K562 (cell line): ENCODE data around the gene SLC35F4. TPM values are rescaled to one million over a fixed set of nuclear protein-coding genes. Genes with fewer than 3 reads are reported as not detected.

Source experiments
- ATAC-seq: fragments of 200-7000 bp; cut with Tn5 transposase; 3 replicates; pipeline ENCODE4 v1.9.1; 2020; ENCODE audit warnings: moderate library complexity
- BruUV-seq: library from RNA; stranded (reverse); fragments of 400-500 nt; replicated peaks from 2 replicates; lab custom pipeline; 2021; lab: Mats Ljungman, UMichigan
- CTCF ChIA-PET: fragments of 300-600 bp; formaldehyde crosslinking; extraction: SDS; loops from one replicate; lab custom pipeline; 2021; ENCODE audit warnings: low intra/inter-chr PET ratio; lab: Yijun Ruan, JAX
- POLR2A ChIA-PET: fragments of 300-600, 350-650 bp; sonication (Branson Sonifier 250); formaldehyde crosslinking; extraction: SDS; loops from one replicate; lab custom pipeline; 2021; ENCODE audit warnings: antibody characterized with exemption, inconsistent platforms; lab: Yijun Ruan, JAX
- DNase-seq, 4 experiments: peaks; one replicate each; pipeline versions ENCODE4 v3.0.0 to v3.0.0-alpha.2; 2011 to 2018; ENCODE audit warnings: low spot score in 3 of 4, mixed read lengths in 3 of 4; ENCODE audit errors: extremely low read depth in 1 of 4
- FAIRE-seq: peaks from 2 replicates; lab custom pipeline; 2011; peaks lifted over from hg19 to GRCh38; lab: Jason Lieb, UNC
- H2AFZ ChIP-seq: 2 replicates; pipeline ENCODE4 v1.6.0; 2011; ENCODE audit warnings: low read depth, low read length, control low read depth, inconsistent platforms
- H3K27ac ChIP-seq: fragments of 200-600 bp; 3 replicates; pipeline ENCODE4 v1.8.0; 2011; ENCODE audit warnings: low read depth, mild to moderate bottlenecking, control low read depth, inconsistent platforms, low read length, moderate library complexity, mixed read lengths; ENCODE audit errors: extremely low read depth
- H3K27me3 ChIP-seq, 2 experiments: fragments of 300-600 bp in 1 of 2; 2 replicates in 1 of 2; 3 replicates in 1 of 2; pipeline versions ENCODE4 v1.6.0 to v1.8.0; 2011; ENCODE audit warnings: inconsistent platforms in 2 of 2, low read length in 2 of 2, mild to moderate bottlenecking in 1 of 2, mixed read lengths in 1 of 2, moderate library complexity in 1 of 2; ENCODE audit not compliant: control insufficient read depth in 2 of 2, insufficient read depth in 2 of 2
- H3K36me3 ChIP-seq: fragments of 300-600 bp; 3 replicates; pipeline ENCODE4 v1.8.0; 2011; ENCODE audit warnings: mild to moderate bottlenecking, low read length, inconsistent platforms; ENCODE audit not compliant: control insufficient read depth, insufficient read depth
- H3K4me1 ChIP-seq, 2 experiments: fragments of 200-600 bp in 1 of 2; replicated peaks in 1 of 2; 2 replicates in 1 of 2; 3 replicates in 1 of 2; pipeline versions ENCODE4 v1.5.1 to v1.8.0; 2011; ENCODE audit warnings: inconsistent platforms in 2 of 2, low read length in 2 of 2, mild to moderate bottlenecking in 1 of 2, mixed read lengths in 1 of 2, moderate library complexity in 1 of 2; ENCODE audit not compliant: control insufficient read depth in 2 of 2, insufficient read depth in 2 of 2
- H3K4me2 ChIP-seq: 2 replicates; pipeline ENCODE4 v1.6.1; 2011; ENCODE audit warnings: low read length, control low read depth, inconsistent platforms, mixed read lengths; ENCODE audit not compliant: insufficient read depth
- H3K4me3 ChIP-seq: fragments of 200-600 bp; sonication (generic), shearing (Covaris generic); 2 replicates; pipeline ENCODE4 v1.5.1; 2016; ENCODE audit warnings: control low read depth, inconsistent platforms
- H3K79me2 ChIP-seq: fragments of 200-600 bp; 3 replicates; pipeline ENCODE4 v1.8.0; 2011; ENCODE audit warnings: low read length, inconsistent platforms; ENCODE audit not compliant: control insufficient read depth, insufficient read depth
- H3K9ac ChIP-seq, 2 experiments: 2 replicates each; pipeline versions ENCODE4 v1.6.0 to v1.6.1; 2011; ENCODE audit warnings: low read depth in 2 of 2, low read length in 2 of 2, control low read depth in 1 of 2, inconsistent platforms in 1 of 2, mild to moderate bottlenecking in 1 of 2, mixed read lengths in 1 of 2; ENCODE audit not compliant: insufficient read depth in 1 of 2
- H3K9me1 ChIP-seq: one replicate; pipeline ENCODE4 v1.6.0; 2011; ENCODE audit warnings: inconsistent platforms, mild to moderate bottlenecking, low read length, moderate library complexity; ENCODE audit not compliant: control insufficient read depth, insufficient read depth
- H3K9me3 ChIP-seq: replicated peaks from 2 replicates; pipeline ENCODE4 v1.5.1; 2011; ENCODE audit warnings: low read depth, low read length, inconsistent platforms; ENCODE audit not compliant: control insufficient read depth, insufficient read depth
- H4K20me1 ChIP-seq: replicated peaks from 2 replicates; pipeline ENCODE4 v1.6.1; 2011; ENCODE audit warnings: low read length, inconsistent platforms, mixed read lengths; ENCODE audit not compliant: control insufficient read depth, insufficient read depth
- CAMTA2 ChIP-seq: fragments of 250-450 bp; sonication (Bioruptor Pico); conservative IDR thresholded peaks from 2 replicates; pipeline ENCODE4 v1.5.1; 2022
- E2F4 ChIP-seq: sonication (generic); formaldehyde crosslinking; IDR thresholded peaks from 2 replicates; pipeline ENCODE4 v1.8.0; 2022; ENCODE audit warnings: mild to moderate bottlenecking, low read depth, missing genetic modification reagents
- EP300 ChIP-seq: IDR thresholded peaks from 2 replicates; pipeline ENCODE4 v1.6.1; 2012; ENCODE audit warnings: low read length, improper control_type of control experiment
- ESRRB ChIP-seq: fragments of 250-450 bp; sonication (Bioruptor Pico); IDR thresholded peaks from 2 replicates; pipeline ENCODE4 v1.5.0; 2020; ENCODE audit warnings: mild to moderate bottlenecking, moderate library complexity, borderline replicate concordance
- EZH2 ChIP-seq: IDR thresholded peaks from 2 replicates; pipeline ENCODE4 v1.6.1; 2012; ENCODE audit warnings: low read depth, mild to moderate bottlenecking, inconsistent platforms, low read length, borderline replicate concordance
- HDAC8 ChIP-seq: fragments of 450-650 bp; IDR thresholded peaks from 2 replicates; pipeline ENCODE4 v1.6.1; 2016; ENCODE audit warnings: mild to moderate bottlenecking, missing genetic modification characterization, moderate library complexity, missing compliant biosample characterization
- LARP7 ChIP-seq: fragments of 450-650 bp; IDR thresholded peaks from 2 replicates; pipeline ENCODE4 v1.6.1; 2016
- NCOA6 ChIP-seq: fragments of 450-650 bp; IDR thresholded peaks from 2 replicates; pipeline ENCODE4 v1.6.1; 2017; ENCODE audit warnings: mild to moderate bottlenecking
- NFRKB ChIP-seq: fragments of 450-650 bp; IDR thresholded peaks from 2 replicates; pipeline ENCODE4 v1.6.1; 2016; ENCODE audit warnings: low read depth
- SRF ChIP-seq, 2 experiments: fragments of 250-450, 450-650 bp in 1 of 2; sonication (Bioruptor Pico) in 1 of 2; sonication (generic) in 1 of 2; formaldehyde crosslinking; IDR thresholded peaks; 2 replicates each; pipeline versions ENCODE4 v1.5.0 to v1.5.1; 2020 to 2022; ENCODE audit warnings: mild to moderate bottlenecking in 1 of 2, missing genetic modification reagents in 1 of 2
- TAF9B ChIP-seq: fragments of 450-650 bp; IDR thresholded peaks from 2 replicates; pipeline ENCODE4 v1.6.1; 2018; ENCODE audit warnings: mild to moderate bottlenecking; ENCODE audit not compliant: partially characterized antibody
- U2AF1 ChIP-seq: fragments of 200-400 bp; formaldehyde crosslinking; optimal IDR thresholded peaks from 2 replicates; pipeline ENCODE3; 2017; ENCODE audit warnings: mild to moderate bottlenecking, low read depth, low read length, moderate library complexity
- ZBTB1 ChIP-seq: sonication (generic); formaldehyde crosslinking; IDR thresholded peaks from 2 replicates; pipeline ENCODE4 v1.8.1; 2023; ENCODE audit warnings: missing genetic modification reagents, low read depth, mild to moderate bottlenecking, borderline replicate concordance
- ZNF175 ChIP-seq: fragments of 200-800 bp; sonication (Bioruptor generic); IDR thresholded peaks from 2 replicates; pipeline ENCODE4 v1.6.1; 2016; ENCODE audit warnings: low read depth, mild to moderate bottlenecking, missing genetic modification characterization, missing compliant biosample characterization
- ZNF354B ChIP-seq: fragments of 250-450 bp; sonication (Bioruptor Pico); IDR thresholded peaks from 2 replicates; pipeline ENCODE4 v1.4.0; 2020
- ZNF76 ChIP-seq: fragments of 250-450 bp; sonication (Bioruptor Pico); IDR thresholded peaks from 2 replicates; pipeline ENCODE4 v1.4.0; 2020; ENCODE audit warnings: mild to moderate bottlenecking, moderate library complexity, borderline replicate concordance
- WGBS: fragments of 100-300 bp; shearing (Covaris generic); methylation state at CpG from one replicate; pipeline ENCODE4 v1.1.6; 2016; ENCODE audit warnings: low coverage, mixed read lengths; ENCODE audit not compliant: insufficient coverage; ENCODE audit errors: missing lambda C conversion rate; 5-methylcytosine and 5-hydroxymethylcytosine counted together
- in situ Hi-C: fragments of 300-500 bp; cut with MboI; formaldehyde crosslinking; loops from 4 replicates; pipeline ENCODE4 v1.15.0; 2018; ENCODE audit warnings: inconsistent platforms, mixed read lengths
- intact Hi-C: fragments of 100-400 bp; cut with micrococcal nuclease; formaldehyde crosslinking; loops from 2 replicates; pipeline ENCODE4 v1.14.2; 2022
- polyA plus RNA-seq, 8 experiments: library from polyadenylated mRNA; depleted of rRNA in 4 of 8; stranded (reverse) in 5 of 8; unstranded in 3 of 8; fragments of >200 nt; fragmentation: Nextera tagmentation in 2 of 8; fragmentation: Illumina TruSeq in 1 of 8; extraction: Ambion mirVana in 2 of 8; extraction: Trizol in 1 of 8; gene quantifications; 2 replicates each; pipeline versions ENCODE4 v1.2.1 to v1.2.3, GENCODE V29; 2011 to 2014; ENCODE audit warnings: inconsistent platforms in 1 of 8, missing spikeins in 1 of 8
- total RNA-seq, 7 experiments: library from RNA; depleted of rRNA in 6 of 7; stranded (reverse); fragments of >200 nt in 6 of 7; fragmentation: Illumina TruSeq in 2 of 7; extraction: Trizol in 2 of 7; gene quantifications; 2 replicates each; pipeline versions ENCODE4 v1.2.1 to v1.2.3, GENCODE V29; 2011 to 2021; ENCODE audit warnings: low replicate concordance in 1 of 7
- TF ChIP-seq, protein P1 (sequence below): sonication (generic); formaldehyde crosslinking; IDR thresholded peaks from 2 replicates; pipeline ENCODE4 v1.8.1; 2023; ENCODE audit warnings: mild to moderate bottlenecking, missing genetic modification reagents

SLC35F4 gene
- total and polyA plus RNA-seq, 9 of the 15 experiments (the other 6 are each of a cell fraction or from before 2014, with no cell fraction given) = 0.01 TPM; not detected in 8

- Histone ChIP-seq H3K27me3 (no peaks in the 10 kb centered on the region), H2AFZ (no peak overlapping the region), H3K79me2 (no peaks in the 10 kb centered on the region), H3K9me3 (no peaks in the 10 kb centered on the region), H3K27ac (no peak overlapping the region), H4K20me1 (no peaks in the 10 kb centered on the region), H3K4me3 (no peak overlapping the region), H3K36me3 (no peaks in the 10 kb centered on the region), H3K4me1 (no peaks in the 10 kb centered on the region), H3K9me1 (no peaks in the 10 kb centered on the region), H3K9ac (no peak overlapping the region), H3K4me2 (no peak overlapping the region)
- BruUV-seq = no TSS peak
- TF ChIP-seq U2AF1 = no peak
- no peak for TF ChIP-seq E2F4
- no peak for TF ChIP-seq NFRKB
- no peak for TF ChIP-seq HDAC8 (tag)
- no peak for TF ChIP-seq ZNF175 (CRISPR knock-in tag)
- TF ChIP-seq ZNF354B (CRISPR knock-in tag) = no peak
- no peak for TF ChIP-seq SRF (CRISPR knock-in tag; IDR thresholded peaks at IDR 0.05)
- TF ChIP-seq CAMTA2 (CRISPR knock-in tag) = no peak
- no peak for TF ChIP-seq NCOA6
- TF ChIP-seq ZBTB1 = no peak
- TF ChIP-seq, protein P1, sequence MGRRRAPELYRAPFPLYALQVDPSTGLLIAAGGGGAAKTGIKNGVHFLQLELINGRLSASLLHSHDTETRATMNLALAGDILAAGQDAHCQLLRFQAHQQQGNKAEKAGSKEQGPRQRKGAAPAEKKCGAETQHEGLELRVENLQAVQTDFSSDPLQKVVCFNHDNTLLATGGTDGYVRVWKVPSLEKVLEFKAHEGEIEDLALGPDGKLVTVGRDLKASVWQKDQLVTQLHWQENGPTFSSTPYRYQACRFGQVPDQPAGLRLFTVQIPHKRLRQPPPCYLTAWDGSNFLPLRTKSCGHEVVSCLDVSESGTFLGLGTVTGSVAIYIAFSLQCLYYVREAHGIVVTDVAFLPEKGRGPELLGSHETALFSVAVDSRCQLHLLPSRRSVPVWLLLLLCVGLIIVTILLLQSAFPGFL = no peak
- TF ChIP-seq LARP7 = no peak
- TF ChIP-seq EZH2 = no peak
- TF ChIP-seq EP300 = no peak
- TF ChIP-seq ZNF76 (CRISPR knock-in tag) = no peak
- no peak for TF ChIP-seq ESRRB
- no peak for TF ChIP-seq TAF9B
- DNase-seq (no peak), FAIRE-seq (no peak), ATAC-seq (no peak)
- 0% methylated on average over 3 of the region's 3 CpGs for WGBS
- in situ Hi-C loops = no loop called here
- CTCF ChIA-PET = no interaction called here
- POLR2A ChIA-PET = no interaction called here
- intact Hi-C loops = no loop called here
Observed at GRCh38 chr14:57749267-57749666, 116.6 kb downstream of the SLC35F4 start.
